Motor neuron (in vitro differentiated cells): Measurements from ENCODE around the gene TAF1L. TPM values are rescaled to one million over a fixed set of nuclear protein-coding genes. Genes with fewer than 3 reads are reported as not detected.
A peak's percentile ranks its signal among the peaks of the same experiment; 100 is the strongest.
"Not testable (repeated sequence)": the region's sequence is repeated elsewhere in the genome, so short reads cannot be mapped to it uniquely, and the experiment has no call there.

Experiments
- ATAC-seq, 8 experiments: fragments of 200-7000 bp; cut with Tn5 transposase; replicated peaks in 6 of 8; 2 replicates each; pipeline ENCODE4 v1.8.0; 2021; ENCODE audit warnings: mild to moderate bottlenecking in 8 of 8, moderate library complexity in 8 of 8
- H3K27ac ChIP-seq, 2 donors: fragments of 250-450 bp; sonication (Bioruptor Pico); 2 replicates each; pipeline ENCODE4 v1.9.0; 2021; ENCODE audit warnings: antibody characterized with exemption in 2 of 2, mild to moderate bottlenecking in 2 of 2, moderate library complexity in 1 of 2
- H3K4me1 ChIP-seq, 2 donors: fragments of 250-450 bp; sonication (Bioruptor Pico); replicated peaks in 1 of 2; 2 replicates each; pipeline ENCODE4 v1.6.1; 2021; ENCODE audit warnings: antibody characterized with exemption in 2 of 2, mild to moderate bottlenecking in 2 of 2, moderate library complexity in 1 of 2
- H3K4me3 ChIP-seq, 5 donors: fragments of 250-450 bp; sonication (Bioruptor Pico); 2 replicates each; pipeline ENCODE4 v1.9.0; 2021; ENCODE audit warnings: antibody characterized with exemption in 5 of 5, mild to moderate bottlenecking in 5 of 5, moderate library complexity in 4 of 5
- WGBS, 10 experiments: fragments of 450-650 bp; shearing (Covaris generic); methylation state at CpG; one replicate each; pipeline ENCODE4 v1.0.0; 2022; 5-methylcytosine and 5-hydroxymethylcytosine counted together
- in situ Hi-C, 9 experiments: fragments of 400-800 bp; cut with MboI; loops; one replicate each; pipeline ENCODE4 v1.15.0; 2021; ENCODE audit warnings: low sequenced_read_pairs in 9 of 9, low pct_unique_long_range_greater_than_20kb in 2 of 9; ENCODE audit not compliant: unreplicated experiment in 9 of 9
- total RNA-seq, 8 experiments: library from RNA; unstranded; fragments of 300-600 nt; gene quantifications; 2 replicates each; pipeline versions ENCODE4 v1.2.3 to v1.2.4, GENCODE V29; 2022

The TAF1L gene
- total RNA-seq, 8 experiments from 2014 or later = 0.09 to 0.43 (median 0.19) TPM; not detected in 2

GRCh38 chr9:32618261-32618660 lies 17.2 kb downstream of the TAF1L start:
- in situ Hi-C loops = no loop called here
- H3K4me1 ChIP-seq = no peaks in the 10 kb centered on the region
- 13 to 83% (median 52%) methylated on average over 1 to 5 of the region's 5 CpGs; no CpG with 5 or more reads in 5 of the 10 experiments for WGBS, 10 experiments
- no peak for ATAC-seq
- no peak overlapping the region for H3K27ac ChIP-seq
- H3K4me3 ChIP-seq = no peak overlapping the region

DNA sequence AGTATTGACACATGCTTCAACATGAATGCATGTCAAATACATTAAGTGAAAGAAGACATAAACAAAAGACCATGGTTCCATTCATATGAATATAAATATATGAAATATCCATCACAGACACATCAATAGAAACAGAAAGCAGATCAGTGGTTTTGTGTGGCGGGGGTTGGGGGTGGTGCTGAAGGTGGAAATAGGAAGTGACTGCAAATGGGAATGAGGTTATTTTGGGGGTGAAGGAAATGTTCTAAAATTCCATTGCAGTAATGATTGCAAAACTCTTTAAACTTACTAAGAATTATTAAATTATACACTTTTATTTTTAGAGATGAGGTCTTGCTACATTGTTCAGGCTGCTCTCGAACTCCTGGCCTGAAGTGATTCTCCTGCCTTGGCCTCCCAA lies 28.7 kb downstream of the TAF1L start:
- Histone ChIP-seq H3K27ac (no peak overlapping the region), H3K4me3 (no peak overlapping the region), H3K4me1 (no peaks in the 10 kb centered on the region)
- in situ Hi-C loops = no loop called here
- WGBS, 10 experiments = 0 to 100% (median 69%) methylated on average over 1 to 2 of the region's 2 CpGs; no CpG with 5 or more reads in 1 of the 10 experiments
- no peak for ATAC-seq

- in situ Hi-C loops = no loop called here
- H3K4me1 ChIP-seq = no peaks in the 10 kb centered on the region
- 33 to 94% (median 85%) methylated on average over 2 to 11 of the region's 12 CpGs for WGBS, 10 experiments
- no peak overlapping the region for H3K4me3 ChIP-seq
- no peak overlapping the region for H3K27ac ChIP-seq
- peak in 1 of 8 experiments; percentile 21 for ATAC-seq
Measured at GRCh38 chr9:32603914-32604852, 31.3 kb downstream of the TAF1L start.

DNA sequence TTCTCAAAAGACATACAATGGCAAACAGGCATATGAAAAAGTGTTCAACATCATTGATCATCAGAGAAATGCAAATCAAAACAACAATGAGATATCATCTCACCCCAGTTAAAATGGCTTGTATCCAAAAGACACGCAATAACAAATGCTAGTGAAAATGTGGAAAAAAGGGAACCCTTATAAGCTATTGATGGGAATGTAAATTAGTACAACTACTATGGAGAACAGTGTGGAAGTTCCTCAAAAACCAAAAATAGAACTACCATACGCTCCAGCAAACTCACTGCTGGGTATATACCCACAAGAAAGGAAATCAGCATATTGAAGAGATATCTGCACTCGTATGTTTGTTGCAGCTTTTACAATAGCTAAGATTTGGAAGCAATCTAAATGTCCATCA lies 36.4 kb downstream of the TAF1L start:
- H3K27ac ChIP-seq, H3K4me1 ChIP-seq, H3K4me3 ChIP-seq, ATAC-seq: not testable (repeated sequence)
- WGBS, 10 experiments = 7 to 89% (median 69%) methylated on average over 1 to 3 of the region's 3 CpGs; no CpG with 5 or more reads in 1 of the 10 experiments
- in situ Hi-C loops = loop anchor here in 4 of 9 experiments (25.0 kb wide), 2 partner anchors 212 to 363 kb away; partner anchors contain the start of gene ACO1 (in 1 of the 4)

DNA sequence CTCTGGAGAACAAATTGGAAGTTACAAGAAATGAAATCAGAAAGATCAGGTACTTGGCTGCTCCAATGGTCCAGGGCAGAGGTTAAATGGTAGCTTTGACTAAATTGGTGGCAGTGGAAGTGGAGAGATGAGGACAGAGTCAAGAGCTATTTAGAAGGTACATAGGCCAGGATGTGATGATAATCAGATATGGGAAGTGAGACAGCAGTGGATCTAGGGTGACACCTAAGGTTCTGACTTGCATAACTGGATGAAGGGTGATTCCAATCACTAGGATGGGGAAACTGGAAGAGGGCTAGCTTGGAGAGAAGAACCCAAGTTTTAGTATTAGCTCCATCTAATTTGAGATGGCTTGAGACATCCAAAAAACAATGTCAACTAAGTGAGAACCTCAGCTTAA lies 38.5 kb downstream of the TAF1L start:
- no peak overlapping the region for H3K4me3 ChIP-seq
- no peak for ATAC-seq
- in situ Hi-C loops = loop anchor here in 4 of 9 experiments (25.0 kb wide), 2 partner anchors 210 to 365 kb away; partner anchors contain the start of gene ACO1 (in 1 of the 4)
- no peaks in the 10 kb centered on the region for H3K4me1 ChIP-seq
- H3K27ac ChIP-seq = no peak overlapping the region

DNA sequence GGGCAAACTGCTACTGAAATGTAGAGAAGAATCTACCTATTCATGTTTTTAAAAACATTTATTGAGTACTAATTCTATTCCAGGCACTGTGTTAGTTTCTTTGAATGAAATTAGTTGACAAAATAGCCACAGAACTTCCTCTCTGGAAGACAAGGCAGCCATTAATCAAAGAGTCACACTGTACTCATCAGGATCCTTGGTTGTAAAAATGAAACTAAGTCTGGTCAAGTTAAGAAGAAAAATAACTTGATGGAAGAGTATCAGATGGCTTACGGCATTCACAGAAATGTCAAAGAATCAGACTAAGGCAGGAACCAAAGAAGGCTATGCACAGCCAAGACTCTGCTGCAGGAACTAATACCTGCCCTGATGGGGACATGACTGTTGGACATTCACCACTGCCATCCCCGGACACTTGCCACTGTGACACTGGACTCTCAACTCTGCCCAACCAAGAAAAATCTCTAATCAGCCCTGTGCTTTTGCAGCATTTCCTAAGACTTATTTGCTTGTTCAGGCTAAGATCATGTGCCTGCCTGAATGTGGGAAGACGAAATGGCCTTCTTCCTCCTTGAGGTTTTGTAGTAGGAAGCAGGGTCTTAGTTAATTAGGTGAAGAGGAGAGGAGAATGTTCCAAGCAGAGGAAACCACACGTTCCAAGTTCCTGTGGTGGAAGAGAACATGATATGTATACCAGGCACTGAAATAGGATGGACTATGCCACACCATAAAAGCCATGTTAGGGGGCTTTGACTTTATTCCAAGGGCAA lies 39.2 kb downstream of the TAF1L start:
- 0 to 100% (median 63%) methylated on average over 1 to 4 of the region's 4 CpGs for WGBS, 10 experiments
- in situ Hi-C loops = loop anchor here in 4 of 9 experiments (25.0 kb wide), 2 partner anchors 209 to 366 kb away; partner anchors contain the start of gene ACO1 (in 1 of the 4)
- ATAC-seq = no peak
- H3K4me1 ChIP-seq = no peaks in the 10 kb centered on the region
- no peak overlapping the region for H3K4me3 ChIP-seq
- no peak overlapping the region for H3K27ac ChIP-seq

GRCh38 chr9:32590898-32591297 lies 44.6 kb downstream of the TAF1L start:
- WGBS, 10 experiments = 0 to 70% (median 40%) methylated on average over 1 of the region's 1 CpG
- no peak for ATAC-seq
- in situ Hi-C loops = loop anchor here in 4 of 9 experiments (25.0 kb wide), 2 partner anchors 204 to 371 kb away; partner anchors contain the start of gene ACO1 (in 1 of the 4)

DNA sequence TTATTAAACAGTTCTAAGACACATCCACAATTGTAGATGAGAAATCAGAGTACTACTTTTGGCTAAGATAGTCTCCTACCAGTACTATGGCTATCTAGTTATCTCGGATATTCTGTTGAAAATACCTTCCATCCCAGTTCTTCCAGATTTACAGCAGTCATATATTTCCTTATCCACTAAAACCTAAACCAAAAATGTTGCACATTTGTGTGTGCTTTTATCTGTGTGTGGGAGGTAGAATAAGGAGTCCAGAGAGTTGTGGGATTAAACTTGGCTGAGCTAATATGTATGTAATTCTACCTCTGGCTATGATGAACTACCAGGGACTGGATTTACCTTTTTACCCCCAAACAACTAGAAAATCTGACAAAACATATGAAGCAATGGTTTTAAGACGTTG lies 45.0 kb downstream of the TAF1L start:
- 0 to 82% (median 51%) methylated on average over 1 to 2 of the region's 2 CpGs; no CpG with 5 or more reads in 2 of the 10 experiments for WGBS, 10 experiments
- in situ Hi-C loops = loop anchor here in 4 of 9 experiments (25.0 kb wide), 2 partner anchors 203 to 372 kb away; partner anchors contain the start of gene ACO1 (in 1 of the 4)
- no peak for ATAC-seq
- Histone ChIP-seq H3K4me1 (no peaks in the 10 kb centered on the region), H3K4me3 (no peak overlapping the region), H3K27ac (no peak overlapping the region)

More at GRCh38 chr9:32590898-32591297, 44.6 kb downstream of the TAF1L start:
- no peak overlapping the region for H3K4me3 ChIP-seq
- H3K27ac ChIP-seq = no peak overlapping the region
- no peaks in the 10 kb centered on the region for H3K4me1 ChIP-seq

DNA sequence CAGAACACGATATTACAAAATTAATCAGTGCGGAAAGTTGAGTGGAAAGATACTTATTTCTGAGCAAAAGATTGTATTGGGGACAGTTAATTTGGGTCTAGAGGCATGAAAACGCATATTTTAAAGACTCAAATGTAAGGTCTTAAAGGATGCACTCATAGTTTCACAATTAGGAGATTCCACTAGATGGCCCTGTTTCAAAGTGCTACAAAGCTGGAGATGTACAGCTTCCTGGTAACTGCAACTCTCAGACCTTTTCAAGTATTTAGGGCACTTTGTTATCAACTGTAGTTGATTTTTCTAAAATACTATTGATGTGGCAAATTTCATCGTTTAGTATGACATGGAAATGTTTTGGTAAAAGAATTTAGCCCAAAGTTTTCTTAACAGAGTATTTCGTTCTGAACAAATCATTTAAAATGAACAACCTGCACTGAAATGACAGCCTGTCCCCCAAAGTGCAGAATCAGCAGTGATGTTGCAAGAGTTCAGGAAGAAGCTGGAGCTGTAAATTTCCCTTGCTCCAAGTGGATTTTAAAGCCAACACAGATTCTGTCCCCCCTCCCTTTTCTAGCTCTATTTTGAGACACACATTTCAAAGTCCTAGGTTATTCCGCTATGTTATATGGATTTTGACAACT lies 46.3 kb downstream of the TAF1L start:
- WGBS, 10 experiments = 0 to 67% (median 33%) methylated on average over 2 to 6 of the region's 6 CpGs
- Histone ChIP-seq H3K27ac (no peak overlapping the region), H3K4me3 (no peak overlapping the region), H3K4me1 (no peaks in the 10 kb centered on the region)
- in situ Hi-C loops = loop anchor here in 7 of 9 experiments (10.0 to 25.0 kb wide), 4 partner anchors 202 to 386 kb away; partner anchors contain the start of gene ACO1 (in 1 of the 7)
- ATAC-seq = peak in 6 of 8 experiments; percentile 46 to 84 (median 74)

DNA sequence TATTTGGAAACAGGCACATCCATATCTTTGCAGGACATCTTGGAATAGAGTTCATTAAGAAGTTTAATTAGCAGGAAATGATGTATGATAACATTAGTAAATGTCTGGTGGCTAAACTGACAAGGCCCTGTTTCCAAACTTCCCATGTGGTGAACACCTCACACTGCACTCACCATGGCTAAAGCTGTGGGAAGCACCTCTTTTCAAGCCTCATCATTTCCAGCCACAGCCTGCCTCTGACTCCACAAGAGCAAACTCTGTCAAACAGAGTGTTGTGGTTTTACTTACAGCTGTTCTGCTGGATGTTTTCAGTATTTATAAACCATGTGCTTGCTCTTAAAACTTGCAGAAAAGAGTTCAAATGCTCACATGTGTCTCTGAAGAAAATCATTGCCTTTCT lies 47.6 kb downstream of the TAF1L start:
- Histone ChIP-seq H3K4me3 (no peak overlapping the region), H3K27ac (no peak overlapping the region), H3K4me1 (no peaks in the 10 kb centered on the region)
- in situ Hi-C loops = loop anchor here in 7 of 9 experiments (10.0 to 25.0 kb wide), 4 partner anchors 201 to 387 kb away; partner anchors contain the start of gene ACO1 (in 1 of the 7)
- no peak for ATAC-seq

- no peak overlapping the region for H3K4me3 ChIP-seq
- in situ Hi-C loops = loop anchor here in 8 of 9 experiments (5.0 to 25.0 kb wide), 5 partner anchors 197 to 390 kb away; partner anchors contain the start of gene ACO1 (in 1 of the 8)
- 0 to 71% (median 32%) methylated on average over 1 to 2 of the region's 2 CpGs for WGBS, 10 experiments
- no peak overlapping the region for H3K27ac ChIP-seq
- H3K4me1 ChIP-seq = no peaks in the 10 kb centered on the region
- ATAC-seq = no peak
Measured at GRCh38 chr9:32584784-32585183, 50.7 kb downstream of the TAF1L start.

DNA sequence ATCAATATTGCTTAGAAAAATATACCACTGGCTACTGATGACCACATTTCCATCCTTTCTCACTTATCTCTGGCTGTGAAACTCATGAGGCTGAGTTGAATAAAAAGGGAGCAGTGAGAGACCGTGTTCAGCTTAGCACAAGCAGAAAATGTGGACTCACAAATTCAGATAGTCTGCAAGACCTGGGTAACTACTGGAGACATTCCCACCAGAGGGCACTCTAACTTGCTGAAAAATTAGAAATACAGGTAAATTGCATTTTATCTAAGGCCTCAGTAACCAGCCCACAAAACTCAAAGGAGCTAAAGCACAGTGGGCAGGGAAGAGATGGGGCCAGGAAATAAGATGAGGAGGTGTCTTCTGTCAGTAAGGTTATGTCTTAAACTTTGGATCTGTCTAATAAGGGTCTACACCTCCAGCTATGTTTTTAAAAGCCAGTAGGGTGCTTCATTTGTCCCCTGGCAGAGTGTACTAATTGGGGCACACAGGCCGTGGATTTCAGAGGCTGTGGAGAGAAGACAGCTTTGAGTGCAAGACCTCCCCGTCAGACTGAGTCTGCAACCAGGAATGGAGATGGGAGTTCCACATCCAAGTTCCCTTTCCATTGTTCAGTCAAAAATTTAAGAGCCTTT lies 53.8 kb downstream of the TAF1L start:
- Histone ChIP-seq H3K4me3 (no peak overlapping the region), H3K4me1 (no peaks in the 10 kb centered on the region), H3K27ac (no peak overlapping the region)
- peak in 6 of 8 experiments; percentile 29 to 81 (median 55) for ATAC-seq
- in situ Hi-C loops = loop anchor here in 8 of 9 experiments (5.0 to 25.0 kb wide), 5 partner anchors 194 to 393 kb away; partner anchors contain the start of gene ACO1 (in 1 of the 8)
- WGBS, 10 experiments = 0 to 100% (median 51%) methylated on average over 1 to 3 of the region's 3 CpGs; no CpG with 5 or more reads in 1 of the 10 experiments
